ENCODE measurements around the gene PPP2R5C. TPM values are rescaled to one million over a fixed set of nuclear protein-coding genes. Genes with fewer than 3 reads are reported as not detected.

The PPP2R5C gene
- total RNA-seq, 4 donors from 2014 or later, result 143 to 171 (median 169) TPM

GRCh38 chr14:101897326-101897725, 135.8 kb downstream of the PPP2R5C start:
- Histone ChIP-seq H3K4me1 (no peaks in the 10 kb centered on the region), H3K27me3 (no peaks in the 10 kb centered on the region), H3K9me3 (no peaks in the 10 kb centered on the region), H3K4me3 (no peak overlapping the region), H3K27ac (no peak overlapping the region), H3K36me3 (no peaks in the 10 kb centered on the region)
- TF ChIP-seq, protein P1, sequence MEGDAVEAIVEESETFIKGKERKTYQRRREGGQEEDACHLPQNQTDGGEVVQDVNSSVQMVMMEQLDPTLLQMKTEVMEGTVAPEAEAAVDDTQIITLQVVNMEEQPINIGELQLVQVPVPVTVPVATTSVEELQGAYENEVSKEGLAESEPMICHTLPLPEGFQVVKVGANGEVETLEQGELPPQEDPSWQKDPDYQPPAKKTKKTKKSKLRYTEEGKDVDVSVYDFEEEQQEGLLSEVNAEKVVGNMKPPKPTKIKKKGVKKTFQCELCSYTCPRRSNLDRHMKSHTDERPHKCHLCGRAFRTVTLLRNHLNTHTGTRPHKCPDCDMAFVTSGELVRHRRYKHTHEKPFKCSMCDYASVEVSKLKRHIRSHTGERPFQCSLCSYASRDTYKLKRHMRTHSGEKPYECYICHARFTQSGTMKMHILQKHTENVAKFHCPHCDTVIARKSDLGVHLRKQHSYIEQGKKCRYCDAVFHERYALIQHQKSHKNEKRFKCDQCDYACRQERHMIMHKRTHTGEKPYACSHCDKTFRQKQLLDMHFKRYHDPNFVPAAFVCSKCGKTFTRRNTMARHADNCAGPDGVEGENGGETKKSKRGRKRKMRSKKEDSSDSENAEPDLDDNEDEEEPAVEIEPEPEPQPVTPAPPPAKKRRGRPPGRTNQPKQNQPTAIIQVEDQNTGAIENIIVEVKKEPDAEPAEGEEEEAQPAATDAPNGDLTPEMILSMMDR (IDR thresholded peaks at IDR 0.05), result no peak
- TF ChIP-seq POLR2A (IDR thresholded peaks at IDR 0.05), result no peak
- DNase-seq, result no peak
- intact Hi-C loops (cut with DNase I; ENCODE audit: low total_unique reads), result no loop called here

DNA sequence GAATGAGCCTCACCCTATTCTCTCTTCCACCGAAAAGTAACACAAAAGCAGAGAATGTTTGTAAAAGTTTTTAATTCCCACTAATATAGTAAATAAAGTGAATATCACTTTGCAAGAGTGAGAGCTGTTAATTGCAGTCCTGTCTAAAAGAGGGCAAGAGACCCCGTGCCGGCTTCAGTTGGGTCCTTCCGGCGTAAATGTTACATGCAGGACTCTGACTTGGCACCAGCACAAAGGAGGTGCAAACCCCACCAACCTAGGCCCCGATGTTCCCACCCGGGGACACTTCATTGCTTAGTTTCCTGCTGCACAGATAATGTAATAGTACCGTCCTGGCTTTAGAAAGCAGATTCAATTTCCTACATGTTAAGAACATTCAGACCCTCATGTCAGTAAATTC, 136.9 kb downstream of the PPP2R5C start:
- Histone ChIP-seq H3K4me1 (no peaks in the 10 kb centered on the region), H3K36me3 (no peaks in the 10 kb centered on the region), H3K27me3 (no peaks in the 10 kb centered on the region), H3K9me3 (no peaks in the 10 kb centered on the region), H3K4me3 (no peak overlapping the region), H3K27ac (no peak overlapping the region)
- no peak for TF ChIP-seq POLR2A (IDR thresholded peaks at IDR 0.05)
- intact Hi-C loops (cut with DNase I; ENCODE audit: low total_unique reads), result no loop called here
- no peak for DNase-seq

GRCh38 chr14:101899263-101899662, 137.8 kb downstream of the PPP2R5C start:
- TF ChIP-seq, protein P1 (IDR thresholded peaks at IDR 0.05), result no peak
- TF ChIP-seq POLR2A (IDR thresholded peaks at IDR 0.05), result no peak

GRCh38 chr14:101900253-101900652, 138.7 kb downstream of the PPP2R5C start:
- no peaks in the 10 kb centered on the region for H3K9me3 ChIP-seq
- TF ChIP-seq, protein P1 (IDR thresholded peaks at IDR 0.05), result no peak
- TF ChIP-seq POLR2A (IDR thresholded peaks at IDR 0.05), result no peak
- no peaks in the 10 kb centered on the region for H3K36me3 ChIP-seq
- no peak overlapping the region for H3K27ac ChIP-seq
- H3K27me3 ChIP-seq, result no peaks in the 10 kb centered on the region
- no peak overlapping the region for H3K4me3 ChIP-seq
- H3K4me1 ChIP-seq, result no peaks in the 10 kb centered on the region
- no peak for DNase-seq
- intact Hi-C loops (cut with DNase I; ENCODE audit: low total_unique reads), result no loop called here

More at GRCh38 chr14:101899263-101899662, 137.8 kb downstream of the PPP2R5C start:
- no peaks in the 10 kb centered on the region for H3K4me1 ChIP-seq
- H3K36me3 ChIP-seq, result no peaks in the 10 kb centered on the region
- no peak for DNase-seq
- no peaks in the 10 kb centered on the region for H3K9me3 ChIP-seq
- no peak overlapping the region for H3K4me3 ChIP-seq
- H3K27me3 ChIP-seq, result no peaks in the 10 kb centered on the region
- intact Hi-C loops (cut with DNase I; ENCODE audit: low total_unique reads), result no loop called here
- no peak overlapping the region for H3K27ac ChIP-seq

- no peaks in the 10 kb centered on the region for H3K36me3 ChIP-seq
- H3K27ac ChIP-seq, result no peak overlapping the region
- H3K9me3 ChIP-seq, result no peaks in the 10 kb centered on the region
- no peak for DNase-seq
- no peaks in the 10 kb centered on the region for H3K4me1 ChIP-seq
- TF ChIP-seq POLR2A (IDR thresholded peaks at IDR 0.05), result no peak
- TF ChIP-seq, protein P1 (IDR thresholded peaks at IDR 0.05), result no peak
- intact Hi-C loops (cut with DNase I; ENCODE audit: low total_unique reads), result no loop called here
- H3K4me3 ChIP-seq, result no peak overlapping the region
- no peaks in the 10 kb centered on the region for H3K27me3 ChIP-seq
These were observed 141.6 kb downstream of the PPP2R5C start for GRCh38 chr14:101903111-101903561.

- no peaks in the 10 kb centered on the region for H3K27me3 ChIP-seq
- no peaks in the 10 kb centered on the region for H3K9me3 ChIP-seq
- no peak overlapping the region for H3K4me3 ChIP-seq
- TF ChIP-seq, protein P1 (IDR thresholded peaks at IDR 0.05), result no peak
- no peak for TF ChIP-seq POLR2A (IDR thresholded peaks at IDR 0.05)
- no peaks in the 10 kb centered on the region for H3K4me1 ChIP-seq
- intact Hi-C loops (cut with DNase I; ENCODE audit: low total_unique reads), result no loop called here
- H3K27ac ChIP-seq, result no peak overlapping the region
- DNase-seq, result no peak
- H3K36me3 ChIP-seq, result no peaks in the 10 kb centered on the region
These were observed 144.1 kb downstream of the PPP2R5C start for GRCh38 chr14:101905614-101906013.

All from uterus (tissue), 4 donors.